Parathyroid adenoma (tissue), 2 donors: ENCODE measurements around the gene PHC3.

Source experiments
- H2AFZ ChIP-seq: fragments of 300-600 bp; sonication (generic); one replicate; pipeline ENCODE4 v1.7.0; 2017; ENCODE audit warnings: antibody characterized with exemption, mild to moderate bottlenecking
- H3K27ac ChIP-seq: fragments of 300-600 bp; sonication (generic); one replicate; pipeline ENCODE4 v1.7.0; 2017
- H3K27me3 ChIP-seq: fragments of 300-600 bp; sonication (generic); one replicate; pipeline ENCODE4 v1.7.0; 2017; ENCODE audit warnings: low read length; ENCODE audit not compliant: control insufficient read depth, insufficient read depth
- H3K36me3 ChIP-seq: fragments of 300-600 bp; sonication (generic); one replicate; pipeline ENCODE4 v1.7.0; 2017; ENCODE audit warnings: low read length; ENCODE audit not compliant: control insufficient read depth, insufficient read depth
- H3K4me1 ChIP-seq: fragments of 300-600 bp; sonication (generic); one replicate; pipeline ENCODE4 v1.7.0; 2017; ENCODE audit warnings: control low read depth
- H3K4me2 ChIP-seq: fragments of 300-600 bp; sonication (generic); one replicate; pipeline ENCODE4 v1.7.0; 2017; ENCODE audit warnings: low read length
- H3K4me3 ChIP-seq: fragments of 300-600 bp; sonication (generic); one replicate; pipeline ENCODE4 v1.7.0; 2017; ENCODE audit warnings: low read depth, low read length
- H3K79me2 ChIP-seq: fragments of 300-600 bp; sonication (generic); one replicate; pipeline ENCODE4 v1.7.0; 2017; ENCODE audit warnings: control low read depth
- H3K9ac ChIP-seq: fragments of 300-600 bp; sonication (generic); one replicate; pipeline ENCODE4 v1.7.0; 2017; ENCODE audit warnings: mild to moderate bottlenecking
- H3K9me3 ChIP-seq: fragments of 300-600 bp; sonication (generic); one replicate; pipeline ENCODE4 v1.7.0; 2017; ENCODE audit warnings: low read length; ENCODE audit not compliant: control insufficient read depth
- TF ChIP-seq, protein P1 (sequence below): fragments of 300-600 bp; sonication (generic); IDR thresholded peaks from one replicate; pipeline ENCODE4 v1.7.0; 2017; ENCODE audit warnings: antibody characterized with exemption, mild to moderate bottlenecking
- donor health status: primary hyperparathyroidism.

Gene PHC3

DNA sequence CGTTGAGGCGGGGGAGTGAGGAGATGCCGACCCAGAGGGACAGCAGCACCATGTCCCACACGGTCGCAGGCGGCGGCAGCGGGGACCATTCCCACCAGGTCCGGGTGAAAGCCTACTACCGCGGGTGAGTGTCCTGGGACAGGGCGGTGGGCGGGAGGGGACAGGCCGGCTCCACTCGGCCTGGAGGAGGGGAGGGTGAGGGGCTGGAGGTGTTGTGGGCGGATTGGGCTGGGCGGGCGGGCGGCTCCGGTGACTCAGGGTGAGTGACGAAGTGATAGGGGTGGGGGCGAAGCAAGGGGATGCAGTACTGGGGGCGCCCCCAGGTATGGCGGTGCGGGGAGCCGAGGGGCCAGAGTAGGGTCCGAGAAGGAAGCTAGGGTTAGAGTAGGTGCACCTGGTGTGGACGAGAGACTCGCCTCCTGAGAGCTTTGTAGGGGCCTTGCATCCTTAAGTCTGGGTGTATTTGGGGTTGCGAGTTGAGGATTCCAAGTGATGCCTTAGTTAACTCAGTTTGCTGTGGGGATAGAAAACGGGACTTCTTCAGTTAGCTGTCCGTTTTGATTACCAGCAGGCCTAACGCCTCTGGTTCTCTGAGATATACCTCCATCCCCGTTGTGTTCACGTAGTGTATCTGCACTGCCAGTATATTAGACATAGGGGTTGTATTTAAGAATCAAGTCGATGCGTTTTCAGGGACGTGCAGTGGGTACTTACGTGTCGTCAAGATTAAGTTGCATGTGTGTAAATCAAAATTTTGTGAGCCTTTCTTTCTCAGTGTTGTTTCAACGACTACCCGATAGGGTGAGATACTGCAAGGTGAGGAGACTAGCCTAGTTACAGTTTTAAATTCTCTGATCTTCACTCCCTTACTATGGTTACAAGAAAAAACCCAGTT is 41.4 kb upstream of the PHC3 start:
- TF ChIP-seq, protein P1, sequence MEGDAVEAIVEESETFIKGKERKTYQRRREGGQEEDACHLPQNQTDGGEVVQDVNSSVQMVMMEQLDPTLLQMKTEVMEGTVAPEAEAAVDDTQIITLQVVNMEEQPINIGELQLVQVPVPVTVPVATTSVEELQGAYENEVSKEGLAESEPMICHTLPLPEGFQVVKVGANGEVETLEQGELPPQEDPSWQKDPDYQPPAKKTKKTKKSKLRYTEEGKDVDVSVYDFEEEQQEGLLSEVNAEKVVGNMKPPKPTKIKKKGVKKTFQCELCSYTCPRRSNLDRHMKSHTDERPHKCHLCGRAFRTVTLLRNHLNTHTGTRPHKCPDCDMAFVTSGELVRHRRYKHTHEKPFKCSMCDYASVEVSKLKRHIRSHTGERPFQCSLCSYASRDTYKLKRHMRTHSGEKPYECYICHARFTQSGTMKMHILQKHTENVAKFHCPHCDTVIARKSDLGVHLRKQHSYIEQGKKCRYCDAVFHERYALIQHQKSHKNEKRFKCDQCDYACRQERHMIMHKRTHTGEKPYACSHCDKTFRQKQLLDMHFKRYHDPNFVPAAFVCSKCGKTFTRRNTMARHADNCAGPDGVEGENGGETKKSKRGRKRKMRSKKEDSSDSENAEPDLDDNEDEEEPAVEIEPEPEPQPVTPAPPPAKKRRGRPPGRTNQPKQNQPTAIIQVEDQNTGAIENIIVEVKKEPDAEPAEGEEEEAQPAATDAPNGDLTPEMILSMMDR = no peak
- peaks cover 3% of the 10 kb centered on the region for H3K79me2 ChIP-seq
- peak overlapping the region; percentile 95 for H3K27ac ChIP-seq
- H2AFZ ChIP-seq = peak overlapping the region; percentile 87
- H3K36me3 ChIP-seq = no peaks in the 10 kb centered on the region
- peak overlapping the region; percentile 94 for H3K9ac ChIP-seq
- peaks cover 3% of the 10 kb centered on the region for H3K4me1 ChIP-seq
- no peaks in the 10 kb centered on the region for H3K27me3 ChIP-seq
- H3K9me3 ChIP-seq = no peaks in the 10 kb centered on the region
- H3K4me2 ChIP-seq = peak overlapping the region; percentile 80
- H3K4me3 ChIP-seq = peak overlapping the region; percentile 85

DNA sequence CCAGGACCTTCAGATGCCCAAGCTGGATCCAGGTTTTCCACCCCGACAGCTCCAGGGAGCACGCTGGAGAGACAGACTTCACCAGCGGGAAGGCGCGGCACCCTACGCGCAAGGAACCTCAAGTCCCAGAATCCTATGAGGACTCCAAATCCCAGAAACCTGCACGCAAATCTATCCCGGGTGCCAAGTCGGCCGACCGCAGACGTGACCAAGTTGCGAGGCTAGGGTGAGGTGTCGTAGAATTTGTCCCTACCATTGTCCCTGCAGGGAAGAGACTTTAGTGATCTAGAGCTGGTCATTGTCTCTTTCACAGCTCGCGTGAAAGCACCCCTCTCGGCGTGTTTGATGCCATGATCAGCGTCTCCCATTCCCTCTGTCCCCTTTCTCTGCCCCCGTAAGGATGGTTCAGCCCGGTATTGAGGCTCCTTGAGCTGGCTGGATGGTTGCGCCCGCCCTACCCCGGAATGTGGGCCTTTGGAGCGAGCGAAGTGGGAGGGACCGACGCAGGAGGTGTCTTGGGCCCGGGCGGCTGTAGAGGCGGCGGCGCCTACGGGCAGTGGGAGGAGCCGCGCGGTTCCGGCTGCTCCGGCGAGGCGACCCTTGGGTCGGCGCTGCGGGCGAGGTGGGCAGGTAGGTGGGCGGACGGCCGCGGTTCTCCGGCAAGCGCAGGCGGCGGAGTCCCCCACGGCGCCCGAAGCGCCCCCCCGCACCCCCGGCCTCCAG is 40.6 kb upstream of the PHC3 start, which contains the start of gene PRKCI:
TSS of gene PRKCI (plus strand) at position 501 of the 723 bp plus-strand sequence. CDS start 246 bp downstream, outside the sequence.
- no peaks in the 10 kb centered on the region for H3K36me3 ChIP-seq
- H3K4me2 ChIP-seq = peak within 1 kb of the TSS; percentile 80
- TF ChIP-seq, protein P1 = no peak
- H3K4me3 ChIP-seq = peak within 1 kb of the TSS; percentile 85
- H3K4me1 ChIP-seq = peaks cover 3% of the 10 kb centered on the region
- peak within 1 kb of the TSS; percentile 87 for H2AFZ ChIP-seq
- H3K79me2 ChIP-seq = peaks cover 3% of the 10 kb centered on the region
- peak within 1 kb of the TSS; percentile 94 for H3K9ac ChIP-seq
- H3K27me3 ChIP-seq = no peaks in the 10 kb centered on the region
- H3K27ac ChIP-seq = peak within 1 kb of the TSS; percentile 95
- no peaks in the 10 kb centered on the region for H3K9me3 ChIP-seq

DNA sequence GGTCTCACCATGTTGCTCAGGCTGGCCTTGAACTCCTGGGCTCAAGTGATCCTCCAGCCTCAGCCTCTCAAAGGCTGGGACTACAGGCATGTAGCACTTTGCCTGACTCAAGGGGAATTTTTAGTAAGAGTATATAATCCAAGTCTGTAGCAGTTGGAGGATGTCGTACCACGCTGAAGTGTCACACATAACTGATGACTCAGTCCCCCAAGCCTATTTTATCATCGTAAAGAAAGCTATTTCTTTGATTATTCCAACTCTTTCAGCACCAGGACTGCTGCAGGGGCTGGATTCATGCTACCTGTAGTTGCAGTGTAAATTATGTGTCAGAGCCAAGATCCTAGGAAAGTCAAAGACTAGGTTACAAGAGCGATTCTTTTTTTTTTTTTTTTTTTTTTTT is 39.3 kb upstream of the PHC3 start:
- H3K4me2 ChIP-seq = no peak overlapping the region
- TF ChIP-seq, protein P1 = no peak
- no peak overlapping the region for H3K4me3 ChIP-seq
- no peaks in the 10 kb centered on the region for H3K27me3 ChIP-seq
- H3K9me3 ChIP-seq = no peaks in the 10 kb centered on the region
- H3K27ac ChIP-seq = no peak overlapping the region
- H2AFZ ChIP-seq = peak overlapping the region; percentile 22
- H3K79me2 ChIP-seq = peaks cover 3% of the 10 kb centered on the region
- no peak overlapping the region for H3K9ac ChIP-seq
- H3K36me3 ChIP-seq = no peaks in the 10 kb centered on the region
- peaks cover 3% of the 10 kb centered on the region for H3K4me1 ChIP-seq

DNA sequence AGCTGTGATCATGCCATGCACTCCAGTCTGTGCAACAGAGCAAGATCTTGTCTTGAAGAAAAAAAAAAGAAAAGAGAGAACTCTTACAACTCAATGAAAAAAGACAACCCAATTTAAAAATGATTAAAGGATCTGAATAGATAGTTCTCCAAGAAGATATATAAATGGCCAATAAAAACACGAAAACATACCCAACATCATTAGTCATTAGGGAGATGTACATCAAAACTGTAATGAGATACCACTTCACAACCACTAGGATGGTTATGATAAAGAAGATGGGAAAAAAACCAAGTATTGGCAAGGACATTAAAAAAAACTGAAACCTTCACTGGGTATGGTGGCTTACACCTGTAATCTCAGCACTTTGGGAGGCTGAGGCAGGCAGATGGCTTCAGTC is 38.3 kb upstream of the PHC3 start:
- H3K9me3 ChIP-seq = no peaks in the 10 kb centered on the region
- TF ChIP-seq, protein P1 = no peak
- no peak overlapping the region for H3K9ac ChIP-seq
- no peak overlapping the region for H3K4me3 ChIP-seq
- peaks cover 3% of the 10 kb centered on the region for H3K4me1 ChIP-seq
- no peaks in the 10 kb centered on the region for H3K27me3 ChIP-seq
- H3K36me3 ChIP-seq = no peaks in the 10 kb centered on the region
- H3K79me2 ChIP-seq = peaks cover 3% of the 10 kb centered on the region
- no peak overlapping the region for H3K27ac ChIP-seq
- no peak overlapping the region for H2AFZ ChIP-seq
- H3K4me2 ChIP-seq = no peak overlapping the region
